ENCODE data around the gene MYO18B.

MYO18B gene

DNA sequence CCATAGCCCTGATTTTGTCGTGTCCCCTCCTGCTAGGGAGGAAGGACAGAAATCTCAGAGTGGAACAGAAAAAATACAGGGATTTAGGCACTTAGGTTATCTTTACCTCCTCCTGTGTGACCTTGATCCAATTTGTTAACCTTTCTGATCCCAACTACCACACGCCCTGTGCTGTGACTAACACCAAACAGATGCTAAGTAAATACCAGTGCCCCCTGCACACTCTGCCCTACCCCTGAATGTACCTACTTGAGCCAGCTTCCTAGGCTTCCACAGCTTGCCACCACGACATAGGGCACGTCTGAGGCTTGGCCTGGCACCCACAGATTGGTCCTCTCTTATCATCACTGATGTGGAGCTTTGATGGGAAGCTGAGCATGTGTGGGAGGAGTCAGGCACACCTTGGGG lies 9.2 kb downstream of the MYO18B start:
- ATAC-seq, result no peak
- no peak for TF ChIP-seq BACH2 (CRISPR knock-in tag; IDR thresholded peaks at IDR 0.05; ENCODE audit: borderline replicate concordance)
- TF ChIP-seq CSDC2 (CRISPR knock-in tag; IDR thresholded peaks at IDR 0.05), result no peak
- TF ChIP-seq, protein P1, sequence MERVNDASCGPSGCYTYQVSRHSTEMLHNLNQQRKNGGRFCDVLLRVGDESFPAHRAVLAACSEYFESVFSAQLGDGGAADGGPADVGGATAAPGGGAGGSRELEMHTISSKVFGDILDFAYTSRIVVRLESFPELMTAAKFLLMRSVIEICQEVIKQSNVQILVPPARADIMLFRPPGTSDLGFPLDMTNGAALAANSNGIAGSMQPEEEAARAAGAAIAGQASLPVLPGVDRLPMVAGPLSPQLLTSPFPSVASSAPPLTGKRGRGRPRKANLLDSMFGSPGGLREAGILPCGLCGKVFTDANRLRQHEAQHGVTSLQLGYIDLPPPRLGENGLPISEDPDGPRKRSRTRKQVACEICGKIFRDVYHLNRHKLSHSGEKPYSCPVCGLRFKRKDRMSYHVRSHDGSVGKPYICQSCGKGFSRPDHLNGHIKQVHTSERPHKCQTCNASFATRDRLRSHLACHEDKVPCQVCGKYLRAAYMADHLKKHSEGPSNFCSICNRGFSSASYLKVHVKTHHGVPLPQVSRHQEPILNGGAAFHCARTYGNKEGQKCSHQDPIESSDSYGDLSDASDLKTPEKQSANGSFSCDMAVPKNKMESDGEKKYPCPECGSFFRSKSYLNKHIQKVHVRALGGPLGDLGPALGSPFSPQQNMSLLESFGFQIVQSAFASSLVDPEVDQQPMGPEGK (CRISPR knock-in tag; IDR thresholded peaks at IDR 0.05; ENCODE audit: borderline replicate concordance), result no peak
- no peak for TF ChIP-seq ESRRG (CRISPR knock-in tag; IDR thresholded peaks at IDR 0.05)
- no peak for TF ChIP-seq RARB (CRISPR knock-in tag; IDR thresholded peaks at IDR 0.05)
- no peak for TF ChIP-seq TOX (CRISPR knock-in tag; IDR thresholded peaks at IDR 0.05; ENCODE audit: borderline replicate concordance)
- TF ChIP-seq TCF4 (CRISPR knock-in tag; IDR thresholded peaks at IDR 0.05; ENCODE audit: borderline replicate concordance), result no peak

DNA sequence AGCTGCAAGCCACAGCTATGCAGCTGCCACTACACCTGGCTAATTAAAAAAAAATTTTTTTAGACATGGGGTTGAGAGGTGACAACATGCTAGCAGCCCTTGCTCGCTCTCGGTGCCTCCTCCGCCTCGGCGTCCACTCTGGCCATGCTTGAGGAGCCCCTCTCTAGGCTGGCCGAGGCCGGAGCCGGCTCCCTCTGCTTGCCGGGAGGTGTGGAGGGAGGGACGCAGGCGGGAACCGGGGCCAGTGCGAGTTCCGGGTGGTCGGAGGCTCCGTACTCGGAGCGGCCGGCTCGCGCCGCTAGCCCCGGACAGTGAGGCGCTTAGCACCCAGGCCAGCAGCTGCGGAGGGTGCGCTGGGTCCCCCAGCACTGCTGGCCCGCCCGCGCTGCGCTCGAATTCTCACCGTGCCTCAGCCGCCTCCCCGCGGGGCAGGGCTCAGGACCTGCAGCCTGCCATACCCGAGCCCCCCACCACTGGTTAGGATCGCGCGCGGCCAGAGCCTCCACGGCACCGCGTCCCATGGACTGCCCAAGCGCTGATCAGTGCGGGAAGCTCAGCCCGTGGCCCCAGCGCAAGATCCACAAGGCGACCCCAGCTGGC lies 10.7 kb downstream of the MYO18B start:
- TF ChIP-seq ISL1 (CRISPR knock-in tag; IDR thresholded peaks at IDR 0.05) (no peak), TOX (CRISPR knock-in tag; IDR thresholded peaks at IDR 0.05; ENCODE audit: borderline replicate concordance) (no peak), OSR1 (CRISPR knock-in tag; IDR thresholded peaks at IDR 0.05) (no peak), RARB (CRISPR knock-in tag; IDR thresholded peaks at IDR 0.05) (no peak), ZNF565 (CRISPR knock-in tag; conservative IDR thresholded peaks at IDR 0.05; ENCODE audit: low read depth) (no peak), PPARA (CRISPR knock-in tag; IDR thresholded peaks at IDR 0.05; ENCODE audit: borderline replicate concordance) (no peak), GLIS3 (CRISPR knock-in tag; IDR thresholded peaks at IDR 0.05) (no peak), ESRRG (CRISPR knock-in tag; IDR thresholded peaks at IDR 0.05) (no peak), ZFP30 (CRISPR knock-in tag; IDR thresholded peaks at IDR 0.05) (no peak), ZNF70 (CRISPR knock-in tag; IDR thresholded peaks at IDR 0.05) (no peak), ZC3H10 (CRISPR knock-in tag; IDR thresholded peaks at IDR 0.05) (no peak)
- TF ChIP-seq, protein P2, sequence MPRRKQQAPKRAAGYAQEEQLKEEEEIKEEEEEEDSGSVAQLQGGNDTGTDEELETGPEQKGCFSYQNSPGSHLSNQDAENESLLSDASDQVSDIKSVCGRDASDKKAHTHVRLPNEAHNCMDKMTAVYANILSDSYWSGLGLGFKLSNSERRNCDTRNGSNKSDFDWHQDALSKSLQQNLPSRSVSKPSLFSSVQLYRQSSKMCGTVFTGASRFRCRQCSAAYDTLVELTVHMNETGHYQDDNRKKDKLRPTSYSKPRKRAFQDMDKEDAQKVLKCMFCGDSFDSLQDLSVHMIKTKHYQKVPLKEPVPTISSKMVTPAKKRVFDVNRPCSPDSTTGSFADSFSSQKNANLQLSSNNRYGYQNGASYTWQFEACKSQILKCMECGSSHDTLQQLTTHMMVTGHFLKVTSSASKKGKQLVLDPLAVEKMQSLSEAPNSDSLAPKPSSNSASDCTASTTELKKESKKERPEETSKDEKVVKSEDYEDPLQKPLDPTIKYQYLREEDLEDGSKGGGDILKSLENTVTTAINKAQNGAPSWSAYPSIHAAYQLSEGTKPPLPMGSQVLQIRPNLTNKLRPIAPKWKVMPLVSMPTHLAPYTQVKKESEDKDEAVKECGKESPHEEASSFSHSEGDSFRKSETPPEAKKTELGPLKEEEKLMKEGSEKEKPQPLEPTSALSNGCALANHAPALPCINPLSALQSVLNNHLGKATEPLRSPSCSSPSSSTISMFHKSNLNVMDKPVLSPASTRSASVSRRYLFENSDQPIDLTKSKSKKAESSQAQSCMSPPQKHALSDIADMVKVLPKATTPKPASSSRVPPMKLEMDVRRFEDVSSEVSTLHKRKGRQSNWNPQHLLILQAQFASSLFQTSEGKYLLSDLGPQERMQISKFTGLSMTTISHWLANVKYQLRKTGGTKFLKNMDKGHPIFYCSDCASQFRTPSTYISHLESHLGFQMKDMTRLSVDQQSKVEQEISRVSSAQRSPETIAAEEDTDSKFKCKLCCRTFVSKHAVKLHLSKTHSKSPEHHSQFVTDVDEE (CRISPR knock-in tag; IDR thresholded peaks at IDR 0.05), result no peak
- TF ChIP-seq, protein P3, sequence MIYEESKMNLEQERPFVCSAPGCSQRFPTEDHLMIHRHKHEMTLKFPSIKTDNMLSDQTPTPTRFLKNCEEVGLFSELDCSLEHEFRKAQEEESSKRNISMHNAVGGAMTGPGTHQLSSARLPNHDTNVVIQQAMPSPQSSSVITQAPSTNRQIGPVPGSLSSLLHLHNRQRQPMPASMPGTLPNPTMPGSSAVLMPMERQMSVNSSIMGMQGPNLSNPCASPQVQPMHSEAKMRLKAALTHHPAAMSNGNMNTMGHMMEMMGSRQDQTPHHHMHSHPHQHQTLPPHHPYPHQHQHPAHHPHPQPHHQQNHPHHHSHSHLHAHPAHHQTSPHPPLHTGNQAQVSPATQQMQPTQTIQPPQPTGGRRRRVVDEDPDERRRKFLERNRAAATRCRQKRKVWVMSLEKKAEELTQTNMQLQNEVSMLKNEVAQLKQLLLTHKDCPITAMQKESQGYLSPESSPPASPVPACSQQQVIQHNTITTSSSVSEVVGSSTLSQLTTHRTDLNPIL (CRISPR knock-in tag; IDR thresholded peaks at IDR 0.05; ENCODE audit: low read depth), result no peak
- TF ChIP-seq, protein P1 (CRISPR knock-in tag; IDR thresholded peaks at IDR 0.05; ENCODE audit: borderline replicate concordance), result no peak
- TF ChIP-seq, protein P4, sequence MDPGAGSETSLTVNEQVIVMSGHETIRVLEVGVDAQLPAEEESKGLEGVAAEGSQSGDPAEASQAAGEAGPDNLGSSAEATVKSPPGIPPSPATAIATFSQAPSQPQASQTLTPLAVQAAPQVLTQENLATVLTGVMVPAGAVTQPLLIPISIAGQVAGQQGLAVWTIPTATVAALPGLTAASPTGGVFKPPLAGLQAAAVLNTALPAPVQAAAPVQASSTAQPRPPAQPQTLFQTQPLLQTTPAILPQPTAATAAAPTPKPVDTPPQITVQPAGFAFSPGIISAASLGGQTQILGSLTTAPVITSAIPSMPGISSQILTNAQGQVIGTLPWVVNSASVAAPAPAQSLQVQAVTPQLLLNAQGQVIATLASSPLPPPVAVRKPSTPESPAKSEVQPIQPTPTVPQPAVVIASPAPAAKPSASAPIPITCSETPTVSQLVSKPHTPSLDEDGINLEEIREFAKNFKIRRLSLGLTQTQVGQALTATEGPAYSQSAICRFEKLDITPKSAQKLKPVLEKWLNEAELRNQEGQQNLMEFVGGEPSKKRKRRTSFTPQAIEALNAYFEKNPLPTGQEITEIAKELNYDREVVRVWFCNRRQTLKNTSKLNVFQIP (CRISPR knock-in tag; IDR thresholded peaks at IDR 0.05; ENCODE audit: borderline replicate concordance, low read depth), result no peak
- no peak for ATAC-seq

DNA sequence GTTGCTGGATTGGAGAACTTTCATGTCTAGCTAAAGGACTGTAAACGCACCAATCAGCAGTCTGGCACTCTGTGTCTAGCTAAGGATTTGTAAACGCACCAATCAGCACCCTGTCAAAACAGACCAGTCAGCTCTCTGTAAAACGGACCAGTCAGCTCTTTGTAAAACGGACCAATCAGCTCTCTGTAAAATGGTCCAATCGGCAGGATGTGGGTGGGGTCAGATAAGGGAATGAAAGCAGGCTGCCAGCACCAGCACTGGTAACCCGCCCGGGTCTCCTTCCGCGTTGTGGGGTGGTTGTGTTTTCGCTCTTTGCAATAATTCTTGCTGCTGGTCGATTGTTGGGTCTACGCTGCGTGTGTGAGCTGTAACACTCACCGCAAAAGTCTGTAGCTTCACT lies 11.3 kb downstream of the MYO18B start:
- no peak for TF ChIP-seq ZNF8 (CRISPR knock-in tag; IDR thresholded peaks at IDR 0.05)
- TF ChIP-seq CSDC2 (CRISPR knock-in tag; IDR thresholded peaks at IDR 0.05), result no peak
- TF ChIP-seq TCF4 (CRISPR knock-in tag; IDR thresholded peaks at IDR 0.05; ENCODE audit: borderline replicate concordance), result no peak
- no peak for TF ChIP-seq PPARA (CRISPR knock-in tag; IDR thresholded peaks at IDR 0.05; ENCODE audit: borderline replicate concordance)
- no peak for TF ChIP-seq GLIS3 (CRISPR knock-in tag; IDR thresholded peaks at IDR 0.05)
- TF ChIP-seq, protein P5, sequence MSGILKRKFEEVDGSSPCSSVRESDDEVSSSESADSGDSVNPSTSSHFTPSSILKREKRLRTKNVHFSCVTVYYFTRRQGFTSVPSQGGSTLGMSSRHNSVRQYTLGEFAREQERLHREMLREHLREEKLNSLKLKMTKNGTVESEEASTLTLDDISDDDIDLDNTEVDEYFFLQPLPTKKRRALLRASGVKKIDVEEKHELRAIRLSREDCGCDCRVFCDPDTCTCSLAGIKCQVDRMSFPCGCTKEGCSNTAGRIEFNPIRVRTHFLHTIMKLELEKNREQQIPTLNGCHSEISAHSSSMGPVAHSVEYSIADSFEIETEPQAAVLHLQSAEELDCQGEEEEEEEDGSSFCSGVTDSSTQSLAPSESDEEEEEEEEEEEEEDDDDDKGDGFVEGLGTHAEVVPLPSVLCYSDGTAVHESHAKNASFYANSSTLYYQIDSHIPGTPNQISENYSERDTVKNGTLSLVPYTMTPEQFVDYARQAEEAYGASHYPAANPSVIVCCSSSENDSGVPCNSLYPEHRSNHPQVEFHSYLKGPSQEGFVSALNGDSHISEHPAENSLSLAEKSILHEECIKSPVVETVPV (CRISPR knock-in tag; IDR thresholded peaks at IDR 0.05), result no peak
- TF ChIP-seq TOX (CRISPR knock-in tag; IDR thresholded peaks at IDR 0.05; ENCODE audit: borderline replicate concordance), result no peak
- no peak for ATAC-seq
